Brain microvascular endothelial cell (primary cell): ENCODE results near the gene CTLA4.

Experiments used
- DNase-seq: peaks from one replicate; pipeline ENCODE4 v3.0.0-alpha.2; 2020
- H3K27ac ChIP-seq: fragments of 250-450 bp; sonication (Bioruptor Pico); 2 replicates; pipeline ENCODE4 v1.5.1; 2020; ENCODE audit warnings: mild to moderate bottlenecking, moderate library complexity
- H3K27me3 ChIP-seq: fragments of 250-450 bp; sonication (Bioruptor Pico); replicated peaks from 2 replicates; pipeline ENCODE4 v1.5.1; 2020; ENCODE audit warnings: mild to moderate bottlenecking
- H3K36me3 ChIP-seq: fragments of 250-450 bp; sonication (Bioruptor Pico); replicated peaks from 2 replicates; pipeline ENCODE4 v1.5.1; 2020; ENCODE audit warnings: mild to moderate bottlenecking
- H3K4me3 ChIP-seq: 2 replicates; pipeline ENCODE4 v1.5.1; 2011; ENCODE audit warnings: low read depth, mild to moderate bottlenecking, control low read depth, low read length, moderate library complexity
- CTCF ChIP-seq: IDR thresholded peaks from 2 replicates; pipeline ENCODE4 v1.5.1; 2011; ENCODE audit warnings: low read depth, mild to moderate bottlenecking, moderate library complexity, low read length, control low read depth, inconsistent platforms; ENCODE audit errors: missing control alignments
- in situ Hi-C: cut with HindIII; loops from 2 replicates; pipeline ENCODE4 v1.10.0; 2017; ENCODE audit warnings: low sequenced_read_pairs, low pct_ligation_motif_present

Gene CTLA4

GRCh38 chr2:203891474-203891873 lies 23.9 kb downstream of the CTLA4 start:
- Histone ChIP-seq H3K4me3 (no peak overlapping the region), H3K27me3 (no peaks in the 10 kb centered on the region)
- no peak for TF ChIP-seq CTCF

GRCh38 chr2:203892207-203892606 lies 24.6 kb downstream of the CTLA4 start:
- Histone ChIP-seq H3K27me3 (no peaks in the 10 kb centered on the region), H3K27ac (no peak overlapping the region)
- in situ Hi-C loops = no loop called here

More at GRCh38 chr2:203891474-203891873, 23.9 kb downstream of the CTLA4 start:
- Histone ChIP-seq H3K27ac (no peak overlapping the region), H3K36me3 (no peaks in the 10 kb centered on the region)
- DNase-seq = no peak
- in situ Hi-C loops = no loop called here

GRCh38 chr2:203893401-203893800 lies 25.8 kb downstream of the CTLA4 start:
- TF ChIP-seq CTCF = no peak

More at GRCh38 chr2:203892207-203892606, 24.6 kb downstream of the CTLA4 start:
- no peak overlapping the region for H3K4me3 ChIP-seq
- TF ChIP-seq CTCF = no peak
- DNase-seq = no peak
- no peaks in the 10 kb centered on the region for H3K36me3 ChIP-seq

GRCh38 chr2:203893840-203894239 lies 26.3 kb downstream of the CTLA4 start:
- no peak for TF ChIP-seq CTCF
- in situ Hi-C loops = no loop called here
- no peaks in the 10 kb centered on the region for H3K36me3 ChIP-seq
- DNase-seq = no peak
- H3K4me3 ChIP-seq = no peak overlapping the region
- H3K27me3 ChIP-seq = no peaks in the 10 kb centered on the region
- no peak overlapping the region for H3K27ac ChIP-seq

More at GRCh38 chr2:203893401-203893800, 25.8 kb downstream of the CTLA4 start:
- Histone ChIP-seq H3K27ac (no peak overlapping the region), H3K27me3 (no peaks in the 10 kb centered on the region), H3K4me3 (no peak overlapping the region), H3K36me3 (no peaks in the 10 kb centered on the region)
- in situ Hi-C loops = no loop called here
- DNase-seq = no peak

GRCh38 chr2:203894262-203894661 lies 26.7 kb downstream of the CTLA4 start:
- H3K4me3 ChIP-seq = no peak overlapping the region
- H3K27ac ChIP-seq = no peak overlapping the region
- no peaks in the 10 kb centered on the region for H3K36me3 ChIP-seq
- no peaks in the 10 kb centered on the region for H3K27me3 ChIP-seq
- DNase-seq = no peak
- in situ Hi-C loops = no loop called here
- TF ChIP-seq CTCF = no peak

GRCh38 chr2:203897544-203897943 lies 30.0 kb downstream of the CTLA4 start:
- no peak for TF ChIP-seq CTCF
- Histone ChIP-seq H3K27ac (no peak overlapping the region), H3K36me3 (no peaks in the 10 kb centered on the region), H3K27me3 (no peaks in the 10 kb centered on the region), H3K4me3 (no peak overlapping the region)
- in situ Hi-C loops = no loop called here
- no peak for DNase-seq
